ENCODE measurements around the gene PRKRIP1.
"Not testable (repeated sequence)": the region's sequence is repeated elsewhere in the genome, so short reads cannot be mapped to it uniquely, and the experiment has no call there.

GRCh38 chr7:102365390-102365789, 30.8 kb upstream of the PRKRIP1 start:
- TF ChIP-seq CTCF, POLR2A (IDR thresholded peaks at IDR 0.05): not testable (repeated sequence)
